Astrocyte (in vitro differentiated cells and primary cell): ENCODE data around the gene RTBDN. TPM values are rescaled to one million over a fixed set of nuclear protein-coding genes. Genes with fewer than 3 reads are reported as not detected.

Experiments used
- DNase-seq: peaks from one replicate; pipeline ENCODE4 v3.0.0-alpha.2; 2010; ENCODE audit warnings: low read depth
- FAIRE-seq: peaks from 2 replicates; lab custom pipeline; 2011; peaks lifted over from hg19 to GRCh38; lab: Jason Lieb, UNC
- H2AFZ ChIP-seq: 2 replicates; pipeline ENCODE4 v1.6.0; 2012; ENCODE audit warnings: low read depth, low read length, inconsistent platforms
- H3K27ac ChIP-seq: 2 replicates; pipeline ENCODE4 v1.5.1; 2011; ENCODE audit warnings: low read depth, low read length, inconsistent platforms
- H3K27me3 ChIP-seq: 2 replicates; pipeline ENCODE4 v1.6.0; 2011; ENCODE audit warnings: low read length, inconsistent platforms; ENCODE audit not compliant: insufficient read depth
- H3K36me3 ChIP-seq: 2 replicates; pipeline ENCODE4 v1.5.1; 2011; ENCODE audit warnings: low read length, inconsistent platforms; ENCODE audit not compliant: insufficient read depth
- H3K4me1 ChIP-seq: 2 replicates; pipeline ENCODE4 v1.5.1; 2011; ENCODE audit warnings: low read length, inconsistent platforms; ENCODE audit not compliant: insufficient read depth
- H3K4me2 ChIP-seq: 2 replicates; pipeline ENCODE4 v1.6.0; 2012; ENCODE audit warnings: low read length, inconsistent platforms
- H3K4me3 ChIP-seq: 2 replicates; pipeline ENCODE4 v1.5.1; 2011; ENCODE audit warnings: low read depth, mild to moderate bottlenecking, low read length, inconsistent platforms; ENCODE audit not compliant: insufficient read depth
- H3K79me2 ChIP-seq: 2 replicates; pipeline ENCODE4 v1.6.0; 2012; ENCODE audit warnings: mild to moderate bottlenecking, low read length, inconsistent platforms; ENCODE audit not compliant: insufficient read depth
- H3K9ac ChIP-seq: 2 replicates; pipeline ENCODE4 v1.6.0; 2012; ENCODE audit warnings: mild to moderate bottlenecking, low read length, inconsistent platforms
- H3K9me3 ChIP-seq: 2 replicates; pipeline ENCODE4 v1.5.1; 2012; ENCODE audit warnings: low read depth, mild to moderate bottlenecking, low read length, inconsistent platforms; ENCODE audit not compliant: insufficient read depth
- H4K20me1 ChIP-seq: 2 replicates; pipeline ENCODE4 v1.6.0; 2012; ENCODE audit warnings: low read length, inconsistent platforms; ENCODE audit not compliant: insufficient read depth
- H3K27ac Mint-ChIP-seq: one replicate; pipeline ENCODE4 v1.8.0; 2021; ENCODE audit warnings: mild to moderate bottlenecking, mixed read lengths; ENCODE audit not compliant: unreplicated experiment
- H3K27me3 Mint-ChIP-seq: one replicate; pipeline ENCODE4 v1.8.0; 2021; ENCODE audit warnings: low read depth, mixed read lengths; ENCODE audit not compliant: unreplicated experiment
- H3K36me3 Mint-ChIP-seq: one replicate; pipeline ENCODE4 v1.8.0; 2021; ENCODE audit warnings: low read depth, mixed read lengths; ENCODE audit not compliant: unreplicated experiment
- H3K4me1 Mint-ChIP-seq: one replicate; pipeline ENCODE4 v1.8.0; 2021; ENCODE audit warnings: low read depth, mixed read lengths; ENCODE audit not compliant: unreplicated experiment
- H3K4me3 Mint-ChIP-seq: one replicate; pipeline ENCODE4 v1.8.0; 2021; ENCODE audit warnings: mild to moderate bottlenecking, moderate library complexity, mixed read lengths; ENCODE audit not compliant: unreplicated experiment
- H3K9me3 Mint-ChIP-seq: one replicate; pipeline ENCODE4 v1.8.0; 2021; ENCODE audit warnings: mild to moderate bottlenecking, mixed read lengths; ENCODE audit not compliant: unreplicated experiment
- CTCF ChIP-seq: IDR thresholded peaks from 2 replicates; pipeline ENCODE4 v1.5.1; 2011; ENCODE audit warnings: low read depth, mild to moderate bottlenecking, inconsistent platforms, low read length, moderate library complexity; ENCODE audit not compliant: insufficient read depth
- EZH2 ChIP-seq: IDR thresholded peaks from 2 replicates; pipeline ENCODE4 v1.6.1; 2012; ENCODE audit warnings: mild to moderate bottlenecking, low read length, inconsistent platforms; ENCODE audit not compliant: insufficient read depth
- total RNA-seq: library from RNA; stranded (reverse); gene quantifications from 2 replicates; pipeline ENCODE4 v1.2.1, GENCODE V29; 2021

The RTBDN gene
- total RNA-seq, 1 donor from 2014 or later: not detected

GRCh38 chr19:12872255-12872654 is 37.9 kb upstream of the RTBDN start:
- no peaks in the 10 kb centered on the region for H4K20me1 ChIP-seq
- no peak overlapping the region for H3K27ac ChIP-seq
- peaks cover 5% of the 10 kb centered on the region for H3K9me3 Mint-ChIP-seq
- H3K27me3 ChIP-seq: no peaks in the 10 kb centered on the region
- peaks cover 21% of the 10 kb centered on the region for H3K36me3 Mint-ChIP-seq
- no peaks in the 10 kb centered on the region for H3K36me3 ChIP-seq
- no peak overlapping the region for H3K9ac ChIP-seq
- H2AFZ ChIP-seq: no peak overlapping the region
- H3K4me2 ChIP-seq: no peak overlapping the region
- FAIRE-seq: no peak
- H3K9me3 ChIP-seq: no peaks in the 10 kb centered on the region
- no peak overlapping the region for H3K4me3 ChIP-seq
- H3K4me1 Mint-ChIP-seq: no peaks in the 10 kb centered on the region
- H3K4me1 ChIP-seq: peaks cover 3% of the 10 kb centered on the region
- DNase-seq: no peak
- H3K27ac Mint-ChIP-seq: peak overlapping the region; percentile 15
- H3K4me3 Mint-ChIP-seq: no peak overlapping the region
- no peaks in the 10 kb centered on the region for H3K79me2 ChIP-seq
- TF ChIP-seq CTCF (no peak), EZH2 (no peak)
- no peaks in the 10 kb centered on the region for H3K27me3 Mint-ChIP-seq

- no peaks in the 10 kb centered on the region for H4K20me1 ChIP-seq
- DNase-seq: no peak
- TF ChIP-seq CTCF (no peak), EZH2 (no peak)
- no peak overlapping the region for H3K4me2 ChIP-seq
- H3K36me3 Mint-ChIP-seq: peaks cover 21% of the 10 kb centered on the region
- H3K9ac ChIP-seq: no peak overlapping the region
- no peak overlapping the region for H3K4me3 Mint-ChIP-seq
- no peaks in the 10 kb centered on the region for H3K79me2 ChIP-seq
- peaks cover 5% of the 10 kb centered on the region for H3K9me3 Mint-ChIP-seq
- H3K9me3 ChIP-seq: no peaks in the 10 kb centered on the region
- H3K36me3 ChIP-seq: no peaks in the 10 kb centered on the region
- no peak for FAIRE-seq
- peaks cover 3% of the 10 kb centered on the region for H3K4me1 ChIP-seq
- H3K27ac Mint-ChIP-seq: no peak overlapping the region
- H3K4me1 Mint-ChIP-seq: no peaks in the 10 kb centered on the region
- no peaks in the 10 kb centered on the region for H3K27me3 ChIP-seq
- no peak overlapping the region for H3K4me3 ChIP-seq
- no peak overlapping the region for H2AFZ ChIP-seq
- H3K27ac ChIP-seq: no peak overlapping the region
- no peaks in the 10 kb centered on the region for H3K27me3 Mint-ChIP-seq
Observed at GRCh38 chr19:12871681-12872080, 37.3 kb upstream of the RTBDN start.

- Histone ChIP-seq H3K4me2 (no peak overlapping the region), H2AFZ (no peak overlapping the region), H3K36me3 (no peaks in the 10 kb centered on the region), H3K4me1 (peaks cover 3% of the 10 kb centered on the region), H3K9ac (no peak overlapping the region), H3K27ac (no peak overlapping the region), H3K4me3 (no peak overlapping the region), H3K79me2 (no peaks in the 10 kb centered on the region), H4K20me1 (no peaks in the 10 kb centered on the region), H3K27me3 (peaks cover under 1% of the 10 kb centered on the region), H3K9me3 (no peaks in the 10 kb centered on the region)
- DNase-seq (no peak), FAIRE-seq (no peak)
- TF ChIP-seq EZH2: no peak
- no peak for TF ChIP-seq CTCF
- H3K27ac Mint-ChIP-seq: no peak overlapping the region
- no peak overlapping the region for H3K4me3 Mint-ChIP-seq
- H3K27me3 Mint-ChIP-seq: peaks cover under 1% of the 10 kb centered on the region
- H3K4me1 Mint-ChIP-seq: no peaks in the 10 kb centered on the region
- peaks cover 22% of the 10 kb centered on the region for H3K36me3 Mint-ChIP-seq
- peaks cover 5% of the 10 kb centered on the region for H3K9me3 Mint-ChIP-seq
Observed at GRCh38 chr19:12868540-12869112, 34.2 kb upstream of the RTBDN start.
